NB4 (cell line): ENCODE measurements around the gene SGSM2.

Experiments used
- MYC ChIP-seq: IDR thresholded peaks from 2 replicates; pipeline ENCODE4 v1.6.1; 2011; ENCODE audit warnings: low read depth, low read length
- POLR2A ChIP-seq: IDR thresholded peaks from 2 replicates; pipeline ENCODE4 v1.6.1; 2011; ENCODE audit warnings: mild to moderate bottlenecking; ENCODE audit not compliant: insufficient read length; ENCODE audit errors: extremely low read depth
- TF ChIP-seq, protein P1 (sequence below): IDR thresholded peaks from 2 replicates; pipeline ENCODE4 v1.6.1; 2011; ENCODE audit warnings: low read depth, low read length
- TF ChIP-seq, protein P2 (sequence below): IDR thresholded peaks from one replicate; pipeline ENCODE4 v1.5.1; 2012; ENCODE audit warnings: low read depth, low read length

DNA sequence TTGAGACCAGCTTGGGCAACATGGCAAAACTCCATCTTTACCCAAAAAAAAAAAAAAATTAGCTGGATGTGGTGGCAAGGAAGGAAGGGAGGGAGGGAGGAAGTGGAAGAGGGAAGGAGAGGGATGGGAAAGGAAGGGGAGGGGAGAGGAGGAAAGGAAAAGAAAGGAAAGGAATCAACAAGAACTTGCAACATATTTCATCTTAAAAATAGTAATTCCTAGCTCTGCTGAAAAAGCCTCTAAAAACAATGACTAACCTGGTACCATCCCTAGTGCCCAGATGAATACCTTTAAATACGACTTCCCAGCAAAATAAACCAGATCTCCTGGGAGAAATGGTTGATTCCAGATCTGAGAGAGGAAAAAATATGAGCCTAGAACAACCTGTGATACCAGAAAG lies 90.6 kb downstream of the SGSM2 start:
- TF ChIP-seq, protein P1, sequence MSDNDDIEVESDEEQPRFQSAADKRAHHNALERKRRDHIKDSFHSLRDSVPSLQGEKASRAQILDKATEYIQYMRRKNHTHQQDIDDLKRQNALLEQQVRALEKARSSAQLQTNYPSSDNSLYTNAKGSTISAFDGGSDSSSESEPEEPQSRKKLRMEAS: no peak
- no peak for TF ChIP-seq POLR2A
- TF ChIP-seq, protein P2, sequence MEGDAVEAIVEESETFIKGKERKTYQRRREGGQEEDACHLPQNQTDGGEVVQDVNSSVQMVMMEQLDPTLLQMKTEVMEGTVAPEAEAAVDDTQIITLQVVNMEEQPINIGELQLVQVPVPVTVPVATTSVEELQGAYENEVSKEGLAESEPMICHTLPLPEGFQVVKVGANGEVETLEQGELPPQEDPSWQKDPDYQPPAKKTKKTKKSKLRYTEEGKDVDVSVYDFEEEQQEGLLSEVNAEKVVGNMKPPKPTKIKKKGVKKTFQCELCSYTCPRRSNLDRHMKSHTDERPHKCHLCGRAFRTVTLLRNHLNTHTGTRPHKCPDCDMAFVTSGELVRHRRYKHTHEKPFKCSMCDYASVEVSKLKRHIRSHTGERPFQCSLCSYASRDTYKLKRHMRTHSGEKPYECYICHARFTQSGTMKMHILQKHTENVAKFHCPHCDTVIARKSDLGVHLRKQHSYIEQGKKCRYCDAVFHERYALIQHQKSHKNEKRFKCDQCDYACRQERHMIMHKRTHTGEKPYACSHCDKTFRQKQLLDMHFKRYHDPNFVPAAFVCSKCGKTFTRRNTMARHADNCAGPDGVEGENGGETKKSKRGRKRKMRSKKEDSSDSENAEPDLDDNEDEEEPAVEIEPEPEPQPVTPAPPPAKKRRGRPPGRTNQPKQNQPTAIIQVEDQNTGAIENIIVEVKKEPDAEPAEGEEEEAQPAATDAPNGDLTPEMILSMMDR: no peak
- TF ChIP-seq MYC: no peak
